GM12891 (cell line): Measurements from ENCODE around the gene MYL12B.

Experiments used
- PAX5 ChIP-seq: IDR thresholded peaks from 2 replicates; pipeline ENCODE4 v1.6.1; 2011; ENCODE audit warnings: low read length, moderate library complexity, mild to moderate bottlenecking; ENCODE audit not compliant: insufficient read depth, severe bottlenecking
- POLR2A ChIP-seq: IDR thresholded peaks from 2 replicates; pipeline ENCODE4 v1.6.1; 2011; ENCODE audit warnings: low read depth, low read length, control low read depth
- POLR2AphosphoS5 ChIP-seq: IDR thresholded peaks from 2 replicates; pipeline ENCODE4 v1.6.1; 2011; ENCODE audit warnings: low read depth, low read length, control low read depth
- SPI1 ChIP-seq: IDR thresholded peaks from 2 replicates; pipeline ENCODE4 v1.6.1; 2011; ENCODE audit warnings: low read depth, low read length, control low read depth
- TAF1 ChIP-seq: IDR thresholded peaks from 2 replicates; pipeline ENCODE4 v1.6.1; 2011; ENCODE audit warnings: low read depth, low read length, control low read depth

DNA sequence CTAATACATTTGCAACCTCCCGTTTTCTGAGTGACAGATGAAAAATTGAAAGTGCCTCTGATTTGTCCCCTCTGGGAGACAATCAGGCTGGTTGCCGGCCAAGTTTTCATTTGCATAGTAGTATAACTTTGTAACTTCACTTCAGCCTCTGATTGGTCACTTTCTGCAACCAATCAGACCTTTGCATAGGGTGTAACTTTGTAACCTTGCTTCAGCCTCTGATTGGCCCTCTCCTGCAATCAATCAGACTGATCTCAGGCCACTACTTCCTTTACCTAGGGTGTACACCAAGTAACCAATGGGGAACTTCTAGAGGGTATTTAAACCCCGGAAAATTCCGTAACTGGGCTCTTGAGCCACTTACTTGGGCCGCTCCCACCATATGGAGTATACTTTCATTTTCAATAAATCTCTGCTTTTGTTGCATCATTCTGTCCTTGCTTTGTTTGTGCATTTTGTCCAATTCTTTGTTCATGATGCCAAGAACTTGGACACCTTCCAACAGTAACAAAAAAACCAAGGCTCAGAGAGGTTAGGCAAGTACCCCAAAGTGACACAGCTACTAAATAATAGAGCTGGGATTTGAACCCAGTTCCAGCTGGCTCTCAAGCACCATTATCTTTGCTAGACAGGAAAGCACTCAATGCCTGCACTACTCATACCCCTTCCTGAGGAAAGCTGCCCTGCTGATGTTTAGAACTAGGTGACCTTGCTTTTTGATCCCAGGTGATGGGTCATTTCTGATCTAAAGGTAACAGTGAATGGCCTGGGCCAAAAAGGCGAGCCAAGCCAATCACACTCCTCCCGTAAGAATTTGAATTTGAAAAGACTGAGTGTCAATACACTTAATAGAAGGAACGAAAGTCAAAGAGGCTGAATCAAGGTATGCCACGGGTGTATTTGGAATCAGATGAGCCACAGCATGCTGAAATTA, 31.3 kb upstream of the MYL12B start:
- TF ChIP-seq POLR2AphosphoS5 = no peak
- no peak for TF ChIP-seq POLR2A
- no peak for TF ChIP-seq PAX5
- TF ChIP-seq TAF1 = no peak
- no peak for TF ChIP-seq SPI1
